Stimulated activated CD4-positive, alpha-beta T cell treated with anti-CD3 and anti-CD28 coated beads, Interleukin-12 subunit alpha, Interleukin-12 subunit beta, amount 100 ng/mL, for 48 hours (primary cell): ENCODE measurements around the gene MORN5.
"Not testable (repeated sequence)": the region's sequence is repeated elsewhere in the genome, so short reads cannot be mapped to it uniquely, and the experiment has no call there.

ENCODE experiments used
- DNase-seq, 3 donors: peaks; one replicate each; pipeline ENCODE4 v3.0.0-alpha.2; 2020; ENCODE audit warnings: low read depth in 2 of 3, low spot score in 1 of 3

MORN5 gene

GRCh38 chr9:122159026-122159924 is at the start of gene MORN5, which contains the start of gene NDUFA8:
TSS of gene MORN5 (plus strand) at chr9:122159908. CDS start at chr9:122159973, 65 bp downstream.
TSS of gene NDUFA8 (minus strand) at chr9:122159779. CDS start at chr9:122159677, 102 bp downstream.
- DNase-seq = peak; percentile 92 to 94 (median 94)

- DNase-seq = no peak
Measured at GRCh38 chr9:122110100-122110833, 49.4 kb upstream of the MORN5 start.

GRCh38 chr9:122111413-122112085 is 48.2 kb upstream of the MORN5 start:
- no peak for DNase-seq

GRCh38 chr9:122112238-122112637 is 47.5 kb upstream of the MORN5 start:
- no peak for DNase-seq

- DNase-seq = no peak
Measured at GRCh38 chr9:122113574-122113973, 46.1 kb upstream of the MORN5 start.

GRCh38 chr9:122115176-122116035 is 44.3 kb upstream of the MORN5 start:
- DNase-seq = no peak

GRCh38 chr9:122116040-122116439 is 43.7 kb upstream of the MORN5 start:
- DNase-seq = no peak

- no peak for DNase-seq
Measured at GRCh38 chr9:122116448-122117173, 43.1 kb upstream of the MORN5 start.

GRCh38 chr9:122117241-122117640 is 42.5 kb upstream of the MORN5 start:
- not testable (repeated sequence) for DNase-seq

GRCh38 chr9:122118343-122119165 is 41.2 kb upstream of the MORN5 start:
- DNase-seq = no peak

GRCh38 chr9:122119166-122119521 is 40.6 kb upstream of the MORN5 start:
- no peak for DNase-seq

- DNase-seq = no peak
Measured at GRCh38 chr9:122119721-122120120, 40.0 kb upstream of the MORN5 start.

- DNase-seq = no peak
Measured at GRCh38 chr9:122120316-122121071, 39.2 kb upstream of the MORN5 start.

- DNase-seq = no peak
Measured at GRCh38 chr9:122121391-122121790, 38.3 kb upstream of the MORN5 start.

- DNase-seq = no peak
Measured at GRCh38 chr9:122121931-122122330, 37.8 kb upstream of the MORN5 start.

- DNase-seq = no peak
Measured at GRCh38 chr9:122122468-122122867, 37.2 kb upstream of the MORN5 start.

GRCh38 chr9:122122903-122123632 is 36.6 kb upstream of the MORN5 start:
- peak; percentile 62 to 82 (median 62) for DNase-seq

- DNase-seq = no peak
Measured at GRCh38 chr9:122124048-122124447, 35.7 kb upstream of the MORN5 start.
